Prostate gland (tissue), 2 donors: Measurements from ENCODE around the gene MYO5A.

Experiments used
- CTCF ChIP-seq, 4 experiments: fragments of 200-600 bp in 2 of 4; fragments of 450-650 bp in 2 of 4; sonication (generic) in 2 of 4; IDR thresholded peaks; 1 replicate in 3 of 4; 2 replicates in 1 of 4; pipeline ENCODE4 v1.5.1; 2016 to 2019; ENCODE audit warnings: antibody characterized with exemption in 4 of 4, mild to moderate bottlenecking in 2 of 4, moderate library complexity in 2 of 4
- POLR2A ChIP-seq: fragments of 450-650 bp; IDR thresholded peaks from one replicate; pipeline ENCODE4 v1.6.1; 2016; ENCODE audit warnings: antibody characterized with exemption, mild to moderate bottlenecking
- POLR2AphosphoS5 ChIP-seq: sonication (generic); formaldehyde crosslinking; IDR thresholded peaks from one replicate; pipeline ENCODE4 v1.6.1; 2017; ENCODE audit warnings: antibody characterized with exemption

- no peak for TF ChIP-seq POLR2A
- no peak for TF ChIP-seq CTCF (IDR thresholded peaks at IDR 0.05)
- no peak for TF ChIP-seq POLR2AphosphoS5
Observed at GRCh38 chr15:52283281-52283680, 245.4 kb downstream of the MYO5A start.
